Islet of Langerhans (tissue), 1 donor: ENCODE measurements around the gene SCYL1.
"Not testable (repeated sequence)": the region's sequence is repeated elsewhere in the genome, so short reads cannot be mapped to it uniquely, and the experiment has no call there.

Experiments
- FAIRE-seq: peaks from one replicate; lab custom pipeline; 2011; peaks lifted over from hg19 to GRCh38; lab: Jason Lieb, UNC

The SCYL1 gene

DNA sequence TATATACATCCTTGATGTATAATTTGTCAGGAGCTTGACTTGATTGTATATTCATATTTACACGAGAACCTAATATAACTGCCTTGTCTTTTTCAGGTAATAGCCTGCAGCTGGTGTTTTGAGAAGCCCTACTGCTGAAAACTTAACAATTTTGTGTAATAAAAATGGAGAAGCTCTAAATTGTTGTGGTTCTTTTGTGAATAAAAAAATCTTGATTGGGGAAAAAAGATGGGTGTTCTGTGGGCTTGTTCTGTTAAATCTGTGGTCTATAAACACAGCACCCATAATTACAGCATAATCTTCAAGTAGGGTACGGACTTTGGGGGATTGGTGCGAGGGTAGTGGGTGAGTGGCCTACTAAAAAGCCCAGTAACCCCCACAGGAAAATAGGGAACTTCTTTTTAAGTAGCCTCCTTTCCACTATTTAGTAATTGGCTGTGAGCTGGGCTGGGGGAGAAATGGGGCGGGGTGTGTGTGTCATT lies 18.6 kb upstream of the SCYL1 start:
- FAIRE-seq: no peak

DNA sequence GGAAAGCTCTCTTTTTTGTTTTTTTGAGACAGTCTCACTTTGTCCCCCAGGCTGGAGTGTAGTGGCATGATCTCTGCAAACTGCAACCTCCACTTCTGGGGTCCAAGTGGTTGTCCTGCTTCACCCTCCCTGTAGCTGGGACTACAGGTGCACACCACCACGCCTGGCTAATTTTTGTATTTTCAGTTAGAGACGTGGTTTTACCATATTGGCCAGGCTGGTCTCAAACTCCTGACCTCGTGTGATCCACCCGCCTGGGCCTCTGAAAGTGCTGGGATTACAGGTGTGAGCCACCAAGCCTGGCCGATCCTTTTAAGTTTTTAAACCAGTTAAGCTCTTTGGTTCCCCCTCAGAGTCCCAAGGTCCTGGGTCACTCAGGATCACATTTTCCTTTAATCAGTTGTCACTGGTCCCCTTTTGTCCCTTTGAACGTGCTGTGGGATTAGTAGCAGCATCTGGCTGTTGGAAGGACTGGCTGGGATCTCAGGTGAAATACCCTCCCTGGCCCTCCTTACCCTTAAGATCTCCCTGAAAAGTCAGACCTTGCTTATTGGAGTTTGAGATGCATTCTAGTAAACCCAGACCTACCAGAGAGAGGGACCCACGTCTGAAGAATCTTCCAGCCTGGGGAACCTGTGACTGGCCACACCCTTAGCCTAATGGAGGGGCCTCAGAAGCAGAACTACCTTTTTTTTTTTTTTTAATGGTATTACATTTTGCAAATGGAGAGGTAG lies 17.9 kb upstream of the SCYL1 start:
- no peak for FAIRE-seq

DNA sequence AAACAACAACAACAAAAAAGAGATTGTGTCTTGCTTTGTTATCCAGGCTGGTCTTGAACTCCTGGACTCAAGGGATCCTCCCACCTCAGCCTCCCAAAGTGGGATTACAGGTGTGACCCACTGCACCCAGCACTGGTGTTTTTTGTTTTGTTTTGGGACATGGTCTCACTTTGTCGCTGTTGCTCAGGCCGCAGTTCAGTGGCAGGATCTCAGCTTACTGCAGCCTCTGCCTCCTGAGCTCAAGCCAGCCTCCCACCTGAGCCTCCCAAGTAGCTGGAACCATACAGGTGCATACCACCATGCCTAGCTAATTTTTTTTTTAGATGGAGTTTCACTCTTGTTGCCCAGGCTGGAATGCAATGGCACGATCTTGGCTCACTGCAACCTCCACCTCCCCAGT lies 12.6 kb upstream of the SCYL1 start:
- not testable (repeated sequence) for FAIRE-seq

DNA sequence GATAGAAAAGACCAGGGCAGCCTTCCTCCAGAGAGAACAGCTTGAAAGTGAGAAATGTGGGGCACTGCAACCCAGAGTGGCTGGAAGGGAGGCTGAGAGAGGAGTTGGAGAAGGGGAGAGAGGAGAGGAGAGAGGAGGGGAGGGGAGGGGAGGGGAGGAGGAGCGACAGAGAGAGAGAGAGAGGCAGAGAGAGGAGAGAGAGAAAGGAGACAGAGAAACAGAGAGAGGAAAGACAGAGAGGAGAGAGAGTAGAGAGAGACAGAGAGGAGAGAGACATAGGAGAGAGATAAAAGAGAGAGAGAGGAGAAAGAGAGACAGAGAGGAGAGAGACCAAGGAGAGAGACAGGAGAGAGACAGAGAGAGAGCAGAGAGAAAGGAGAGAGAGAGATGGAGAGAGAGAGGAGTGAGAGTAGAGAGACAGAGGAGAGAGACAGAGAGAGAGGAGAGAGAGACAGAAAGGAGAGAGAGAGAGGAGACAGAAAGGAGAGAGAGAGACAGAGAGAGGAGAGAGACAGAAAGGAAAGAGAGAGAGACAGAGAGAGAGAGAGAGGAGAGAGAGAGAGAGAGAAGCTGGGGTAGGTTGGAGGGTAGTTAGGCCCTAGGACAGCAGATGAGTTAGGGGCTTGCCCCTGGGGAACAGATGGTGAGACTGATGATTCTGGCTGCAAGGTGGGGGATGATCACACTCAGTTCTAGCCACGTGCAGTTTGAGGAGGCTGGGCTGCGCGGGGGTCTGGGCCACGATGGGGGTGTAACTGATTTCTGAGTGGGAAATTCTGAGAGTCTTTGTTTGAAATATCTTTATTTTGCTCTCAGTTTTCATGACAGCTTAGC lies 8.5 kb upstream of the SCYL1 start:
- no peak for FAIRE-seq

DNA sequence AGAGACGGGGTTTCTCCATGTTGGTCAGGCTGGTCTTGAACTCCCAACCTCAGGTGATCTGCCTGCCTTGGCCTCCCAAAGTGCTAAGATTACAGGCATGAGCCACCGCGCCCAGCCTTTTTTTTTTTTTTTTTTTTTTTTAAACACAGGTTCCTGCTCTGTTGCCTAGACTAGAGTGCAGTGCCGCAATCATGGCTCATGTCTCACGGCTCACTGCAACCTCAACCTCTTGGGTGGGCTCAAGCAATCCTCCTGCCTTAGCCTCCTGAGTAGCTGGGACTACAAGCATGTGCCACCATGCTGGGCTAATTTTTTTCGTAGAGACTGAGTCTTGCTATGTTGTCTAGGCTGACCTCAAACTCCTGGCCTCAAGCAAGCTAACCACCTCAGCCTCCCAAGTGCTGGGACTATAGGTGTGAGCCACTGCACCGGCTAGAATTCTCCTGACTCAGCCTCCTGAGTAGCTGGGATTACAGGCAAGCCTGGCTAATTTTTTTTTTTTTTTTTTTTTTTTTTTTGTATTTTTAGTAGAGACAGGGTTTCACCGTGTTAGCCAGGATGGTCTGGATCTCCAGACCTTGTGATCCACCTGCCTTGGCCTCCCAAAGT lies 5.8 kb upstream of the SCYL1 start:
- FAIRE-seq: not testable (repeated sequence)

DNA sequence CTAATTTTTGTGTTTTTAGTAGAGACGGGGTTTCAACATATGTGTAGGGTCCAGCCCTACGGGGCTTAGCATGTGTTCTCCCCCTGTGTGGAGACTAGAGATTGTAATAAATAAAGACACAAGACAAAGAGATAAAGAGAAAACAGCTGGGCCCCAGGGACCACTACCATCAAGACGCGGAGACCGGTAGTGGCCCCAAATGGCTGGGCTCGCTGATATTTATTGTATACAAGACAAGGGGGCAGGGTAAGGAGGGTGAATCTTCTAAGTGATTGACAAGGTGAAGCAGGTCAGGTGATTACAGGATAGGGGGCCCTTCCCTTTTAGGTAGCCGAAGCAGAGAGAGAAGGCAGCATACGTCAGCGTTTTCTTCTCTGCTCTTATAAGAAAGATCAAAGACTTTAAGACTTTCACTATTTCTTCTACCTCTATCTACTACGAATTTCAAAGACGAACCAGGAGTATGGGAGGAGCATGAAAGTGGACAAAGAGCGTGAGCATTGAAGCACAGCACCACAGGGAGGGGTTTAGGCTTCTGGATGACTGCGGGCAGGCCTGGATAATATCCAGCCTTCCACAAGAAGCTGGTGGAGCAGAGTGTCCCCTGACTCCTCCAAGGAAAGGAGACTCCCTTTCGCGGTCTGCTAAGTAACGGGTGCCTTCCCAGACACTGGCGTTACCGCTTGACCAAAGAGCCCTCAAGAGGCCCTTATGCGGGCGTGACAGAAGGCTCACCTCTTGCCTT lies 2.9 kb upstream of the SCYL1 start:
- not testable (repeated sequence) for FAIRE-seq

DNA sequence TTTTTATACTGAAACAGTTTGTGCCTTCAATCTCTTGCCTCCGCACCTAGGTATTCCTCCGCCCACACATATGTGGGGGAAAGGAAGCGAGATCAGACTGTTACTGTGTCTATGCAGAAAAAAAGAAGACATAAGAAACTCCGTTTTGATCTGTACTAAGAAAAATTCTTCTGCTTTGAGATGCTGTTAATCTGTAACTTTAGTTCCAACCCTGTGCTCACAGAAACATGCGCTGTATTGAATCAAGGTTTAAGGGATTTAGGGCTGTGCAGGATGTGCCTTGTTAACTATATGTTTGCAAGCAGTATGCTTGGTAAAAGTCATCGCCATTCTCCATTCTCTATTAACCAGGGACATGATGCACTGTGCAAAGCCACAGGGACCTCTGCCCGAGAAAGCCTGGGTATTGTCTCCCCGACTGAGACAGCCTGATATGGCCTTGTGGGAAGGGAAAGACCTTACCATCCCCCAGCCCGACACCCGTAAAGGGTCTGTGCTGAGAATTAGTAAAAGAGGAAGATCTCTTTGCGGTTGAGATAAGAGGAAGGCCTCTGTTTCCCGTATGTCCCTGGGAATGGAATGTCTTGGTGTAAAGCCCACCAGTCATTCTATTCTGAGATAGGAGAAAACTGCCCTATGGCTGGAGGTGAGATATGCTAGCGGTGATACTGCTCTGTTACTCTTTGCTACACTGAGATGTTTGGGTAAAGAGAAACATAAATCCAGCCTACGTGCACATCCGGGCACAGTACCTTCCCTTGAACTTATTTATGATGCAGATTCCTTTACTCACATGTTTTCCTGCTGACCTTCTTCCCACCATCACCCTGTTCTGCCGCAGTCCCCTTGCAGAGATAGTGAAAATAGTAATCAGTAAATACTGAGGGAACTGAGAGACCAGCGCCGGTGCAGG lies 1.9 kb upstream of the SCYL1 start:
- not testable (repeated sequence) for FAIRE-seq

DNA sequence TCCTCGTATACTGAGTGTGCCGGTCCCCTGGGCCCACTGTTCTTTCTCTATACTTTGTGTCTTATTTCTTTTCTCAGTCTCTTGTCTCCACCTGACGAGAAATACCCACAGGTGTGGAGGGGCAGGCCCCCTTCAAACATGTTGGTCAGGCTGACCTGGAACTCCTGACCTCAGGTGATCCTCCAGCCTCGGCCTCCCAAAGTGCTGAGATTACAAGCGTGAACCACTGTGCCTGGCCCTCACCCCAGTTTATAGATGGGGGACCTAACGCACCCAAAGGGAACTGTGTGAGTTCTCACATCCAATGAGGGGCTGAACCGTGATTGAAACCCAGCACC lies 1.3 kb upstream of the SCYL1 start:
- not testable (repeated sequence) for FAIRE-seq

DNA sequence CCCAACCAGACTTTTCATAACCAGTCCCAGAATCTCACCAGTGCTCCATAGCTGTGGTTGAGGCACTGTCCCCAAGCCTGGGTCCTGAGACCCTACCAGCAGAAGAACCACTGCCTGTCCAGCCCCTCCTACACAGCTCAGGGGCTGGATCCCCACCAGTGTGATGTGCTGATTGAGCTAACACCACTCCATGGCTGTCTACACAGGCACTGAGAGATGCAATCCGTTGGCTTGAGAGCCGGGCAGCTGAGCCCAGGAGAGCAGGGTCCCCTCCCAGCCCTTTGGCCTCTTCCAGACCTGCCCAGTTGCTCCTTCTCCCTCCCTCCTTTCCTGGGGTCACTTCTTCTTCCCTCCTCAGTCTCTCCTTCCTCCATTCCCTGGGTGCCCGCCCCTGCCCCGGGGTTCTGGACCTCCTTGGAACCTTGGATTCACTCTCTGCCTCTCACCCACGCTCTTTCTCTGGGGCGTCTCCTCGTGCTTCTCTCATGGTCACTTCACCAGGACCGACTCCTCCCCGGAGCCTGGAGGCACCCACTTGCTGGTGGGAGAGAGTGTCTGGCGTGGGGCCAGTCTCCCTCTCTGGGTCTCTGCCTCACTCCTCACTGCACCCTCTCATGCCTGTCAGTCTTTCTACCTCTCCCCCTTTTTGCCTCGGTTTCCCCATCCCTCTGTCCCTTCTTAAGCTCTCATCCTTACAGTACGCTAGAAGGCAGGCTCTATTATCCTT lies 706 bp upstream of the SCYL1 start:
- FAIRE-seq: no peak

DNA sequence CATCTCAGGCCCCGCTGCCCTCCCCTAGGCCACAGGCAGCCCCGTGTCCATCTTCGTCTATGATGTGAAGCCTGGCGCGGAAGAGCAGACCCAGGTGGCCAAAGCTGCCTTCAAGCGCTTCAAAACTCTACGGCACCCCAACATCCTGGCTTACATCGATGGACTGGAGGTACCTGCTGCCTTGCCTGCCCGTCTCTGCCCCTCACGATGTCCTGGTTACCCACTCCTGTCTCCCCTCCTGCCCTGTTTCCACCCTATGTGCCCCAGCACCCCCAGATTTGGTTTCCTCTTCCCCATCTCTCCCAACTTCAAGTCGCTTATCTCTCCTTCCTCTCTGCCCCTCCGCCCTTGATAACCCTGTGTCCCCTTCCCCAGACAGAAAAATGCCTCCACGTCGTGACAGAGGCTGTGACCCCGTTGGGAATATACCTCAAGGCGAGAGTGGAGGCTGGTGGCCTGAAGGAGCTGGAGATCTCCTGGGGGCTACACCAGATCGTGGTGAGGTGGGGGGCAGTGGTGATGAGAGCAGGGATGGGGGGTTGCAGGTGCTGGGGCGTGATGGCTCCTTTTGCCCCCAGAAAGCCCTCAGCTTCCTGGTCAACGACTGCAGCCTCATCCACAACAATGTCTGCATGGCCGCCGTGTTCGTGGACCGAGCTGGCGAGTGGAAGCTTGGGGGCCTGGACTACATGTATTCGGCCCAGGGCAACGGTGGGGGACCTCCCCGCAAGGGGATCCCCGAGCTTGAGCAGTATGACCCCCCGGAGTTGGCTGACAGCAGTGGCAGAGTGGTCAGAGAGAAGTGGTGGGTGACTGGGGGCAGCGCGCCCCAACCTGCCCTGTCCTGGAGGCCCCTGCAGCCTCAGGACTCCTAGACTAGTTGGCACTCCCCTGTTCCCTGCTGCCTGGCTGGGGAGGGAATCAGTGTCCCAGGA lies 930 bp downstream of the SCYL1 start:
- FAIRE-seq: no peak

DNA sequence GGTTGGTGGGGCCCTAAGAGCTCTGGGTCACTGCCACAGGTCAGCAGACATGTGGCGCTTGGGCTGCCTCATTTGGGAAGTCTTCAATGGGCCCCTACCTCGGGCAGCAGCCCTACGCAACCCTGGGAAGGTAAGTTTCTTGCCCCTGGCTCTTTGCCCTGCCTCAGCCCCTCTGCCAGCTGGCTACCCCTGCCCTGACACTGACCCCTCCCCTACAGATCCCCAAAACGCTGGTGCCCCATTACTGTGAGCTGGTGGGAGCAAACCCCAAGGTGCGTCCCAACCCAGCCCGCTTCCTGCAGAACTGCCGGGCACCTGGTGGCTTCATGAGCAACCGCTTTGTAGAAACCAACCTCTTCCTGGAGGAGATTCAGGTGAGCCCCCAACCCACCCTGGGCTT lies 1.9 kb downstream of the SCYL1 start:
- no peak for FAIRE-seq

DNA sequence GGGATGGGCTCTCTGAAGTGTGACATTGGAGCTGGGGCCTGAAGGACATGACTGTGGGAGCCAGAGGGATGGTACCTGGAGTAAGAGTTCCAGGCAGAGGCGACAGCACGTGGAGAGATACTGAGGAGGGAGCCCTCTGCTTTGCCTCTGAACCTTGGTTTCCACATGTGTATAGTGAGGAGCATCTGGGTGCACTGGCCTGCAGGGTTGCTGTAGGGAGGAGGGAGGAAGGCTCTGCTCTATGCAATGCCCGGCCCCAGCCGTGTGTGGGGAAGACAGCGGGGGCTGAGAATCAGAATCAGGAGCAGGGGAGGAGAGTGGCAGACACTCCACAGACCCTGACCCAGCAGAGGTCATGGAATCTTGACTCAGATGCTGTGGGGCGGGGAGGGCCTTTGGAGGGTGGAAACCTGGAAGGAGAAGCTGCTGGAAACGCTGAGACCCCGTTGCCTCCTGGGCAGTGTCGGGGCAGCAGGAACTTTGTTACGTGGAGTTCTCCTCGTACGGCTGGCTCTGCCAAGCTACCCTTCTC lies 4.0 kb downstream of the SCYL1 start:
- no peak for FAIRE-seq

DNA sequence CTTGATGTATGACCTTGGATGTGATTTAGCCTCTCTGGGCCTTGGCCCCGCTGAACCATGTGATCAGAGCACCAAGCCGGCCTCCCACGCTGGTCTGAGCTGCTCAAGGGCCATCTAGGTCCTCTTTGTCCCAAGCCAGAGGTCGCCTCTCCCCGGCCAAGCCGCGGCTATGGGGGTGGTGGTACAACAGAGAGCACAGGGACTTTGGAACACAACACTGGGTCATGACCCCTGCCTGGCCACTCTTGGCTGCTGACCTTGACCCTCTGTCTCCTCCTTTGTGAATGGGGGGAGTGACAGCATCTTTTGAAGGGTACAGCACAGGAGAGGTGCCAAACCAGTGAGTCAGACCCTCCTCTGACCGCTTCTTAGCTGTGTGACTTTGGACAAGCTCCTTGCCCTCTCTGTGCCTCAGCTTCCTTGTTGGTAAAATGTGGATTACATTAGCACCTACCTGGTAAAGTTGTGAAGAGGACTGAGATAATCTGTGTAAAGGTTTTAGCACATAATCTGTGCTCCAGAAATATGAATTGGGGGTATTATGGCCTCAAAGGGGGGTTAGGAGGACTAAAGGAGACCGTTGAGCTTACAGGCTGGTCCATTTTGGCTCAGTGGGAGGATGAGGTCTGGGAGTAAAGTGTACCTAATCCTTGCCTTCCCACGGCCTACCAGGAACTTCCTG lies 4.7 kb downstream of the SCYL1 start:
- FAIRE-seq: no peak

DNA sequence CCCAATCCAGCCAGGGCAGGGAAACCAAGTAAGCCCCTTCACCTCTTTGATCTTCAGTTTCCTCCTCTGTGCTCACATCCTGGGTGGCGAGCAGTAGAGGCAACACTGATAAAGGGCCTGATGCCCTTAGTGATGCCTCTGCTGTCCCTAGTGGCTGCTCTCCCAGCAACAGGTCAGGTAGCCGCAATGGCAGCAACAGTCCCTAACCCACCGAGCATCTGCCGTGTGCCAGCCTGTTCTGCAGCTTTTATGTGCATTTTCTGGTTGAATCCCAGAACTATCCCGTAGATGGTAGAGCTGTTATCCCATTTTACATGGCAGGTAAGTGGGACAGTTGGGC lies 5.2 kb downstream of the SCYL1 start:
- FAIRE-seq: no peak

DNA sequence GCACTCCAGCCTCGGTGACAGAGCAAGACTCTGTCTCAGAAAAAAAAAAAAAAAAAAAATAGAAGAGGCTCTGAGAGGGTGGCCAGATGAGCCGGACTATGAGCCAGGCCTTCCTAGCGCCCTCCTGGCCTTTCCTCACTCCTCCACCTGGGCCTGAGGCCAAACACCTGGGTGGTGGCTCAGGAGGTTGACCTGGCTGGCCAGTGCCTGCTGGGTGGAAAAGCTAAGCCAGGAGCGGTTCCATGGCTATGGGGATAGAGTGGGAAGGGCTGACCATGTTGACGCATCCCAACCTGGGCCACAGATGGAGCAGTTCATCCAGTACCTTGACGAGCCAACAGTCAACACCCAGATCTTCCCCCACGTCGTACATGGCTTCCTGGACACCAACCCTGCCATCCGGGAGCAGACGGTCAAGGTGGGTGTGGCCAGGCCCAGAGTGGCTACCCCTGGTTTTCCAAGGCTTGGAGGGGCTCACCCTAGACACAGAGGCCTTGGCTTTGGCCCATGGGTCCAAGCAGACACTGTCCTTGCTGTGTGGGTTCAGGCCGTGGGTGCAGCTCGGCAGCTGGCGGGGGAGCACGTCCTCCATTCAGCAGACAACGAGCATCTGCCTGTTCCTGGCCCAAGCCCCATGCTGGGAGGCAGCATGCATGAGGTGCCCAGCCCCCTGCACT lies 7.6 kb downstream of the SCYL1 start:
- FAIRE-seq: no peak

DNA sequence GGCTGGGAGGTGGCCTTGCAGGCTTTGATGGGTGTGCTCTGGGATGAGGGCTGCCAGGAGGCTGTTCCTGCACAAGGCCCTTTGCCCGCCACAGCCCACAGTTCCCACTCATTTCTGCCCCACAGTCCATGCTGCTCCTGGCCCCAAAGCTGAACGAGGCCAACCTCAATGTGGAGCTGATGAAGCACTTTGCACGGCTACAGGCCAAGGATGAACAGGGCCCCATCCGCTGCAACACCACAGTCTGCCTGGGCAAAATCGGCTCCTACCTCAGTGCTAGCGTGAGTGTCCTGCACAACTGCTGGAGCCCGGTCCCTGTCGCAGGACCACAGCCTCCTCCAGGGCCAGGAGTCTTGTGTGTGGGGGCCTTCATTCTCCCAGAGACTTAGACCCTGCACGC lies 10.2 kb downstream of the SCYL1 start:
- no peak for FAIRE-seq

DNA sequence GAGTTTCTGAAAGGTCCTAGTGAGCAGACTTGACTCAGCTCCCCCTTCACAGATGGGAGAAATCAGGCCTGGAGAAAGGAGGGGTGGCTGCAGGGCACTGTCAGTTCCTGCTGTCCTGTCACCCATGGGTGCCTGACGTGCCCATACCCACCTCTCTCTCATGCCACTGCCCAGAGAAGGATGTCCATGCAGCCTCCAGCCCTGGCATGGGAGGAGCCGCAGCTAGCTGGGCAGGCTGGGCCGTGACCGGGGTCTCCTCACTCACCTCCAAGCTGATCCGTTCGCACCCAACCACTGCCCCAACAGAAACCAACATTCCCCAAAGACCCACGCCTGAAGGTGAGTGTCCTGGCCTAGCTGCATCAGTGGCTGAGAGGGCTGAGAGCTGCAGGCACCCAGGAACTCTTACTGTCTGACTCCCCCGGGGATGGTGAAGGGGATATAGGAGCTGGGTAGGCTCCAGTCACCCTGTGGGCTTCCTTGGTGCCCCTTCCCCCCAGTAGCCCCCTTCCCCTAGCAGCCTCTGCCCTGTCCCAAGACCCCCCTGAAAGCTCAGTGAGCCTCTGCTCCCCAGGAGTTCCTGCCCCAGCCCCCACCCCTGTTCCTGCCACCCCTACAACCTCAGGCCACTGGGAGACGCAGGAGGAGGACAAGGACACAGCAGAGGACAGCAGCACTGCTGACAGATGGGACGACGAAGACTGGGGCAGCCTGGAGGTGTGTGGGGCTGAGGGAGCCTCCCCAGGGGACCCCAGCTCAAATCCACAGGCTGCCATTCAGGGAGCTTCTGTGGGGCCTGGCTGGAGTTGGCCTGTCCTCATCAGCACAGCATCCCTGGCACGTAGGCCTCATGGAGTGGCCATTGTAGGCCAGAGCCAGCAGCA lies 11.8 kb downstream of the SCYL1 start:
- FAIRE-seq: no peak

DNA sequence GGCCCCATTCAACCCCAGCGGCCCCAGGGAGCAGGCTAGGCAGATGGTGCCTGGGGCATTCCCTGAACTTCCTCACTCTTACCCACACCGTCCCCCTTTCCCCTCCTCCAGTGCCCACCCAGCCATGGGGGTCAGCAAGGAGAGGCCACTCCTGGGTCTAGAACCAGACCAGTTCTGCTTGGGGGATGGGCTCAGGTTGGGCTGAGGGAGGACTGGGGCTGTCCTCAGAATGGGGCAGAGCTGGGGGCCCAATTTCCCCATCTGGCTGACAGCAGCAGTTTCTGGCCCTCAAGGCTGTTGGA lies 12.4 kb downstream of the SCYL1 start:
- FAIRE-seq: no peak
